Gastrocnemius medialis (tissue), 4 donors: ENCODE measurements around the gene CNKSR1.

Experiments used
- CTCF ChIP-seq, 5 experiments: fragments of 450-650 bp in 3 of 5; fragments of 200-600 bp in 2 of 5; sonication (generic) in 2 of 5; IDR thresholded peaks in 4 of 5; conservative IDR thresholded peaks in 1 of 5; 1 replicate in 4 of 5; 2 replicates in 1 of 5; pipeline ENCODE4 v1.5.1; 2016 to 2019; ENCODE audit warnings: antibody characterized with exemption in 5 of 5, mild to moderate bottlenecking in 3 of 5, moderate library complexity in 3 of 5
- POLR2A ChIP-seq, 2 donors: fragments of 450-650 bp; IDR thresholded peaks; one replicate each; pipeline ENCODE4 v1.6.1; 2017; ENCODE audit warnings: antibody characterized with exemption in 2 of 2, mild to moderate bottlenecking in 2 of 2, moderate library complexity in 2 of 2

GRCh38 chr1:26221094-26221493, 43.8 kb downstream of the CNKSR1 start:
- TF ChIP-seq CTCF (IDR thresholded peaks at IDR 0.05 in 4 of 5, conservative IDR thresholded peaks at IDR 0.05 in 1 of 5) (no peak), POLR2A (IDR thresholded peaks at IDR 0.05) (no peak)
